Liver (tissue), 3 donors: ENCODE data around the gene TERT.

ENCODE experiments used
- CTCF ChIP-seq: fragments of 150-350 bp; IDR thresholded peaks from 2 replicates; pipeline ENCODE4 v1.5.1; 2017; ENCODE audit warnings: improper control_type of control experiment, low read depth, low read length; ENCODE audit not compliant: missing input control
- HNF4A ChIP-seq, 2 donors: conservative IDR thresholded peaks; 2 replicates each; pipeline ENCODE4 v1.6.1; 2016; ENCODE audit warnings: antibody characterized with exemption in 2 of 2, mild to moderate bottlenecking in 2 of 2
- MAX ChIP-seq: IDR thresholded peaks from 2 replicates; pipeline ENCODE4 v1.6.1; 2016; ENCODE audit warnings: antibody characterized with exemption
- NR2F2 ChIP-seq: IDR thresholded peaks from 2 replicates; pipeline ENCODE4 v1.6.1; 2016; ENCODE audit warnings: antibody characterized with exemption
- YY1 ChIP-seq: IDR thresholded peaks from 2 replicates; pipeline ENCODE4 v1.6.1; 2016; ENCODE audit warnings: antibody characterized with exemption, mild to moderate bottlenecking
- donor health status: healthy.
- donor health status: healthy.

GRCh38 chr5:1254196-1254595 lies 40.7 kb downstream of the TERT start:
- TF ChIP-seq NR2F2 = no peak
- TF ChIP-seq CTCF = no peak
- TF ChIP-seq MAX = no peak
- TF ChIP-seq YY1 = no peak
- no peak for TF ChIP-seq HNF4A (conservative IDR thresholded peaks at IDR 0.05)
